Central memory CD8-positive, alpha-beta T cell (primary cell): ENCODE results near the gene PRMT7.
A peak's percentile ranks its signal among the peaks of the same experiment; 100 is the strongest.

ENCODE experiments used
- ATAC-seq: fragments of 150-1000 bp; cut with Tn5 transposase; replicated peaks from 2 replicates; pipeline ENCODE4 v1.10.0; 2022; ENCODE audit warnings: mild to moderate bottlenecking, moderate FRiP score, moderate number of reproducible peaks; ENCODE audit not compliant: poor library complexity, severe bottlenecking; ENCODE audit errors: extremely low read depth
- DNase-seq, 2 donors: peaks; one replicate each; pipeline ENCODE4 v3.0.0; 2021; ENCODE audit warnings: low spot score in 2 of 2
- H3K27ac Mint-ChIP-seq: one replicate; pipeline ENCODE4 v1.8.0; 2022; ENCODE audit warnings: low read depth, mild to moderate bottlenecking, moderate library complexity, mixed read lengths
- H3K27me3 Mint-ChIP-seq: one replicate; pipeline ENCODE4 v1.8.0; 2022; ENCODE audit warnings: mixed read lengths
- H3K36me3 Mint-ChIP-seq: one replicate; pipeline ENCODE4 v1.8.0; 2022; ENCODE audit warnings: mild to moderate bottlenecking, moderate library complexity, mixed read lengths; ENCODE audit not compliant: insufficient read depth
- H3K4me1 Mint-ChIP-seq: one replicate; pipeline ENCODE4 v1.8.0; 2022; ENCODE audit warnings: mixed read lengths
- H3K4me3 Mint-ChIP-seq: one replicate; pipeline ENCODE4 v1.8.0; 2022; ENCODE audit warnings: mild to moderate bottlenecking, moderate library complexity, mixed read lengths
- H3K9me3 Mint-ChIP-seq: one replicate; pipeline ENCODE4 v1.8.0; 2022; ENCODE audit warnings: mixed read lengths

The PRMT7 gene

DNA sequence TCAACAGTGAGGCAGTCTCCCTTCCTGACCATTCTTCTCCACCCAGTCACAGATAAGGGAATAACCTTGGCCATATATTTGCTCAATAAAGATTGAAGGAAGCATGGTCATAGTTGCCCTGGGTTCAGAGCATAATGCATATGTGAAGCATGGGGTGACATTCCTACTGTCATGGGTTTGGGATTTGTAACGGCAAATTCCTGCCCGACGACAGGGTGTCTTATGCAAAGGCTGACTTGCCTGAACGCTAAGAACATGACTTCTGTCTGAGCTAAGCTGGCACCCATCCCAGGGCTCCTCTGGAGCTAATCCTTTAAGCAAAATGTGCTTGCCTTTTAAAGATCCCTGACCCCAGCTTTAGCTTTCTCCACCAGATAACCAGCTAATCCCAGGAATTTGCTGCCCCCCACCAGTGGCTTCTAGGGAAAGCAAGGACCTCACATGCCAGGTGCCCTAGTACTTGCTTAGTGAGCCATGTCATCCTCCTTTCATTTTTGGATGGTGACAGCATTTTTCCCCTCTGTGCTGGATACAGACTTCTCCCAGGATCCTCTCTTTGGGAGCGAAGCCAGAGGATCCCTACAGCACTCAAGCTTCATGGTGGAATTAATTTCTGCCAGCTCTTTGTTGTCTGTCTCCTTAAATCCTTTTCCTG, 11.8 kb upstream of the PRMT7 start:
- H3K4me1 Mint-ChIP-seq: peaks cover 19% of the 10 kb centered on the region

DNA sequence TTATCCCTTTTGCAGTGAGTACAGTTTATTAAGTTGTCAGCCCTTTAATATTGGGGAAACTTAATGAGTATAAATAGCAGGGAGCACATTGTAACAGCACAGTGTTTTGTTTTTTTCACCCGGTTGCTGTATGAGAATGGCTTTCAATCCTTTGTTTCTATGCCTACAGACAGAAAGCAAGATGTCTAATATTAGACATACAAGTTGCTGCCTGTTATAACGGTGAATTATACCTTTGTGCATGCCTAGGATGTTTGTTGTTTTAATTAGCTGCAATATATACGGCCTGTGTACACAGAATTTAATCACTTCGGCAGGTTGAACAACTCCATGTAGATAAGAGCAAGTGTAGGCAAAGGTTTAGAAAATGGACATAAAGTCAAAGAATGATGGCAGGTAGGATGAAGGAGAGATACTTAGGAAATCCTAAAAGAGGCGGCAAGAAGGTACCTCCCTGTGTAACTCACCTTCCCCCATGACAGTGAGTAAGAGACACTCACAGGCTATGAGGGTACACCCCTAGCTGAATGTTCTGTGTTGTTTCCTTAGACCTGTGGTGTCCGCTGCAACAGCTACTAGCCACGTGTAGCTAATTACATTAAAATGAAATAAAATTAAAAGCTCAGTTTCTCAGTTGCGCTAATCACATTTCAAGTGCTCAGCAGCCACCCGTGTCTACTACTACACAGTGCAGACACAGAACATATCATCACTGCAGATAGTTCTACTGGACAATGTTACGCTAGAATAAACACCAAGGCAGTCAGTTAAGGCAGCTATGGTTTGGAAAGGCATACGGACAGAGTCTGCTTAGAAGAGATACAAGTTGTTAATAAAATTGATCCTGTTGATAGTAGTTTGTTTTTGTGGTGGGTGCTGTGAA, 11.0 kb upstream of the PRMT7 start:
- no peaks in the 10 kb centered on the region for H3K27me3 Mint-ChIP-seq
- DNase-seq: no peak
- H3K4me1 Mint-ChIP-seq: peaks cover 14% of the 10 kb centered on the region
- peaks cover 68% of the 10 kb centered on the region for H3K36me3 Mint-ChIP-seq
- H3K27ac Mint-ChIP-seq: no peak overlapping the region
- no peak overlapping the region for H3K4me3 Mint-ChIP-seq
- ATAC-seq: no peak
- no peaks in the 10 kb centered on the region for H3K9me3 Mint-ChIP-seq

More for the DNA sequence above, 11.8 kb upstream of the PRMT7 start:
- Mint-ChIP-seq H3K36me3 (peaks cover 63% of the 10 kb centered on the region), H3K27ac (no peak overlapping the region), H3K27me3 (no peaks in the 10 kb centered on the region), H3K9me3 (no peaks in the 10 kb centered on the region), H3K4me3 (no peak overlapping the region)
- ATAC-seq (no peak), DNase-seq (no peak)

DNA sequence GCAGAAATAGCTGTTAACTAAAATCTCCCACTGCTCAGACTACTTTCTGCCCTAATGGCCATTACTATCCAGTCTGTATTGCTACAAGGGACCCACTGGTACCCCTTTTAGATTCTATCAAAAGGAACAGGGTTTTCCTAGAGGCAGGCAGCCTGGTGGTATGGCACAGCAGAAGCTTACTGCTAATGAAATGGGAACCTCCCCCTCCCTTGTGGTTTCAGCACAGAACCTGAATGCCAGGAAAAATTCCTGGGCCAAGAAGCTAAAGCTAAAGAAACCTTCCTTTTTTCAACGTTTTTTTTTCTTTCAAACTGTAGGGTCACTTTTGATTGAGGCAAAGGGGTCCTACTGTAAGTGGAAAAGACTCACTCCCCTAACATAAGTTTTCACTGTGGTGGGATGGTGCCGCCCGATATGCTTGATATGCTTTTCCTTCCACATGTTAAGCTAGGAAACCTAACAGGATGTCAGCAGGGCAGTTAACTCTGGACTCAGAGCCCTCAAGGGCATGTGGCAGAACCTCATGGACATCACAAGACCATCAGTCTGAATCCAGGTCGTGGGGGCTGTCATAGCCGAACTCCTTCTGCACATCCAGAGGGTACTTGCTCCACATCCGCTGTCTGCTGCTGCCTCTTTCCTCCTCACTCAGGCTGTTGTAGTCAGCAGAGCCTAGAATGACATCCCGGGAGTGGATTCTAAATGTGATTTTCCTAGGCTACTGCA, 9.9 kb upstream of the PRMT7 start:
- peaks cover 14% of the 10 kb centered on the region for H3K4me1 Mint-ChIP-seq
- ATAC-seq: no peak
- peaks cover 78% of the 10 kb centered on the region for H3K36me3 Mint-ChIP-seq

DNA sequence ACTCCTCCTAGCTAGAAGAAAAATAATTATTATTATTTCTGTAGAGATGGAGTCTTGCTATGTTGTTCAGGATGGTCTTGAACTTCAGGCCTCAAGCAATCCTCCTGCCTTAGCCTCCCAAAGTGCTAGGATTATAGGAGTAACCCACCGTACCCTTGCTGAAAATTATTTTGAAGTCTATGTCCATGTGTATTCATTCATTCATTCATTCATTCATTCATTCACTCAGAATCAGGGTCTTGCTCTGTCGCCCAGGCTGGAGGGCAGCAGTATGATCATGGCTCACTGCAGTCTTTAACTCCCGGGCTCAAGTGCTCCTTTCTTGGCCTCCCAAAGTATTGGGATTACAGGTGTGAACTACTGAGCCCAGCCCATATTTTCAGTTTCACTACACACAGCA, 4.2 kb upstream of the PRMT7 start:
- Mint-ChIP-seq H3K9me3 (no peaks in the 10 kb centered on the region), H3K27me3 (no peaks in the 10 kb centered on the region), H3K36me3 (peaks cover 66% of the 10 kb centered on the region), H3K4me1 (peaks cover 22% of the 10 kb centered on the region), H3K4me3 (no peak overlapping the region), H3K27ac (no peak overlapping the region)
- ATAC-seq (no peak), DNase-seq (no peak)

More for the DNA sequence above, 9.9 kb upstream of the PRMT7 start:
- peak overlapping the region; percentile 87 for H3K27ac Mint-ChIP-seq
- no peaks in the 10 kb centered on the region for H3K27me3 Mint-ChIP-seq
- no peak for DNase-seq
- no peak overlapping the region for H3K4me3 Mint-ChIP-seq
- H3K9me3 Mint-ChIP-seq: no peaks in the 10 kb centered on the region

DNA sequence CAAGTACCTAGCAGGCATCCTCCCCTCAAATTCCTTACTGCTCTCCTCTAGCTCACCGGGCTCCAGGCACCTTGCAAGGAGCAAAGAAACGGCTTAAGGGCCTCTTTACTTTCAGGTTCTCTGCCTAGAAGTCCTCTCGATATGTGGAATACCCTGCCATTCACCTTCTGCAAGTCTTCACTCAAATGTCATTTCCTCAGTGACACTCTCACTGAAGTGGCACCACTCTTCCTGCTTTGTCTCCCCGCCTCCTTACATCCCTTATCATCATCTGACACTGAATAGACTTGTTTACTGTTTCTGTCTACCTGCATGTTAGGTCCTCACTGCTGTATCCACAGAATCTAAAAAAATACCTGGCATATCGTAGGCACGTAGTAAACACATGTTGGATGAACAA, 1.0 kb upstream of the PRMT7 start:
- ATAC-seq (no peak), DNase-seq (no peak)
- peaks cover 49% of the 10 kb centered on the region for H3K36me3 Mint-ChIP-seq
- peak overlapping the region; percentile 96 for H3K27ac Mint-ChIP-seq
- H3K4me1 Mint-ChIP-seq: peaks cover 40% of the 10 kb centered on the region
- H3K27me3 Mint-ChIP-seq: no peaks in the 10 kb centered on the region
- no peaks in the 10 kb centered on the region for H3K9me3 Mint-ChIP-seq
- peak overlapping the region; percentile 98 for H3K4me3 Mint-ChIP-seq

DNA sequence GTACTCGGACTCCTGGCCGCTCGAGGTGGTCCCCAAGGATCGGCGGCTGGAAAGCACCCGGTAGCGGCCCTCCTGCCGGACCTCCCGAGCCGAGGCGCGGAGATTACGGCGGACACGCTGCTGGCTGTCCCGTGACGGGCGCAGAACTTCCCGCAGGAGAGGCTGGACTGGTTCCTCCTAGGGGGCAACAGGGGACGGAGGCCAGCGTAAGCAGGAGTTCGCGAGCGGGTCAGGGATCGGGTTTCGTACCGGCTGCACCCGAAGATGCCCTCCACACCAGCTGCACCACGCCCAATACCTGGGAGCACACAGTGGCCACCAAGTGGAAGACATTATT, 414 bp upstream of the PRMT7 start:
- no peaks in the 10 kb centered on the region for H3K9me3 Mint-ChIP-seq
- H3K36me3 Mint-ChIP-seq: peaks cover 43% of the 10 kb centered on the region
- H3K4me3 Mint-ChIP-seq: peak overlapping the region; percentile 98
- no peaks in the 10 kb centered on the region for H3K27me3 Mint-ChIP-seq
- ATAC-seq: no peak
- DNase-seq: no peak
- peak overlapping the region; percentile 96 for H3K27ac Mint-ChIP-seq
- peaks cover 46% of the 10 kb centered on the region for H3K4me1 Mint-ChIP-seq

DNA sequence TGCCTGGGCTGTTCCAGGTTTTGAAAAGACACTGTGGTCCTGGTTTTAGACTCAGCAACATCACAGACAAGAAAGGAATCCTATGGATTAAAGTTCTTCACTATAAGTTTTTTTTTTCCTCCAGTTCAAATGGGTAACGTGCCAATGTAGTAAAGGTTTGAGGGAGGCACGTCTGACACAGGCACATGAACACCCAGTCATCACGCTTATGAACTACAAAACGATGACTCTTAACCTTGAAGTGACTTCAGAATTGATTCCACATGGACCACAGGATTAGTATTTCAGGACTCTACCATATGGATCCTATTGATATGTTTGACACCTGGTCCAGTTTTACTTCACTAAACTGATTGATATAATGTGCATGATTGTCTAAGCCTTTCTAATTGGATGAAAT, 2.3 kb downstream of the PRMT7 start:
- no peaks in the 10 kb centered on the region for H3K27me3 Mint-ChIP-seq
- ATAC-seq (no peak), DNase-seq (no peak)
- no peaks in the 10 kb centered on the region for H3K9me3 Mint-ChIP-seq
- no peak overlapping the region for H3K4me3 Mint-ChIP-seq
- no peak overlapping the region for H3K27ac Mint-ChIP-seq
- peaks cover 43% of the 10 kb centered on the region for H3K36me3 Mint-ChIP-seq
- peaks cover 52% of the 10 kb centered on the region for H3K4me1 Mint-ChIP-seq

DNA sequence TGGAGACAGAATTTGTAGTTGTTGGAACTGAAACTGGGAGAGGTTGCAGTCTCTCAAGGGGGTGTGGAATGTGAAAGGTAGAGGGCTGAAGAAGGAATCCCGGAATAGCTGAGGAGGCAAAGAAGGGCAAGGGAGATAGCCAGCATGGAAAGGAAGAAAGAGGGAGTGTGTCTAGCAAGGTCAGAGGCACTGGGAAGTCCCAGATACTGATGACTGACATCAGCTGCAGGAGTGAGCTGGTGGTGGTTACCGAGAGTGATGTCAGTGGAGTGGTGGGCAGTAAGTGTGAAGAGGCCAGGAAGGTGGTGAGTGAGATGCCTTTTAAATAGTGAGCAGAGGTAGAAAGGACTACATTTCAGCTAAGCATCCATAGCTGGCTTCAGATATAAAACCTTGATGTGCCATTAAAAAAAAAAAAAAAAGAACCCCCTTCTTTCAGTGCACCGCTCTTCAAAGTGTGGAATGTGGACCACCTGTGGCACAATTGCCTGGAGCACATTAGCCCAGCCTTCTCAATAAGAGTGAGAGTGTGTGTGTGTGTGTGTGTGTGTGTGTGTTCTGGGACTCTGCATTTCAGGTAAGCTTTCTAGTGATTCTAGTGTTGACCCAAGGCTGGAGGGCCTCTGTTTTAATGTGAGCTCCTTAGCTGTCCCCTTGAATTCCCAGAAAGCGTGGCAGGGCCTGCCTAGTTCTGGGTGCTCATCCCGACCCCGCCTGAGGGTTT, 8.5 kb downstream of the PRMT7 start:
- Mint-ChIP-seq H3K27ac (peak overlapping the region; percentile 20), H3K9me3 (no peaks in the 10 kb centered on the region), H3K27me3 (no peaks in the 10 kb centered on the region), H3K36me3 (peaks cover 41% of the 10 kb centered on the region), H3K4me3 (no peak overlapping the region), H3K4me1 (peaks cover 33% of the 10 kb centered on the region)
- ATAC-seq: no peak
- no peak for DNase-seq

DNA sequence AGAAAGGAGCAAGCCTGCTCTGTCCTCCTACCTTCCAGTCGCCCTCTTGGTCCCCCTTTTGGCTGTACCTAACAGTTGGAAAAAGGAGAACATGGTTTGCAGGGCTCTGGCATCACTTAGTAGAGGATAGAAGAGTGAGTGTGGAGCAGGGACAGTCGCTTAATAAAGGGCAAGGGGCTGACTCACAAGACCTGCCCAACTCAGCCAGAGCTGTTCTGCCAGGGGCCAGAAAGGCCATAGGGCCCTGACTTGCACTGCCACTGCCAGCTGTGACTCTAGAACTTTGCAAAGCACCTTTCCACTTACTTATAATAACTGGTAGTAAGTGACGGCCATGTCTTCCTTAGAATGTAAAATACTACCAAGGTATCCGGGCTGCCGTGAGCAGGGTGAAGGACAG, 13.5 kb downstream of the PRMT7 start:
- DNase-seq (no peak), ATAC-seq (no peak)
- Mint-ChIP-seq H3K4me3 (no peak overlapping the region), H3K27me3 (no peaks in the 10 kb centered on the region), H3K27ac (no peak overlapping the region), H3K36me3 (peaks cover 25% of the 10 kb centered on the region), H3K9me3 (no peaks in the 10 kb centered on the region), H3K4me1 (peaks cover 17% of the 10 kb centered on the region)

DNA sequence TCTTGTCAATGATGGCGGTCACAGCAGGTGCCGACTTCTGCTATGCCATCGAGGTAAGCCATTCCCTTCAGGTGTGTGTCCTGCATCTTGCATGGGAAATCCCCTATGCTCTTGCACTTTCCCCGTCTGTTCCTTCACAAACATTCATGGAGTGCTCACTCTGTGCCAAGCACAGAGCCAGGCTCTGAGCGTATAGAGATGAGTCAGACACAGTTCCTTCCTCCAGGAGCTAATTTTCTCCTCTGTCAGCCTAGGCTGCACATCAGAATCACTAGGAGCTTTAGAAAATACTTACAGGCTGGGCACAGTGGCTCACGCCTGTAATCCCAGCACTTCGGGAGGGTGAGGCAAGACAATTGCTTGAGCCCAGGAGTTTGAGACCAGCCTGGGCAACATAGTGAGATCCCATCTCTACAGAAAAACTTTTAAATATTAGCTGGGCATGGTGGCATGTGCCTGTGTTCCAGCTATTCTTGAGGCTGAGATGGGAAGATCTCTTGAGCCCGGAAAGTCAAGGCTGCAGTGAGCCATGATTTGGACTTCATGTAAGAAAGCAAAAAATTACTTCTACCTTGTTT, 14.1 kb downstream of the PRMT7 start:
- Mint-ChIP-seq H3K27me3 (no peaks in the 10 kb centered on the region), H3K27ac (no peak overlapping the region), H3K36me3 (peaks cover 22% of the 10 kb centered on the region), H3K9me3 (no peaks in the 10 kb centered on the region), H3K4me3 (no peak overlapping the region), H3K4me1 (peaks cover 13% of the 10 kb centered on the region)
- ATAC-seq (no peak), DNase-seq (no peak)

DNA sequence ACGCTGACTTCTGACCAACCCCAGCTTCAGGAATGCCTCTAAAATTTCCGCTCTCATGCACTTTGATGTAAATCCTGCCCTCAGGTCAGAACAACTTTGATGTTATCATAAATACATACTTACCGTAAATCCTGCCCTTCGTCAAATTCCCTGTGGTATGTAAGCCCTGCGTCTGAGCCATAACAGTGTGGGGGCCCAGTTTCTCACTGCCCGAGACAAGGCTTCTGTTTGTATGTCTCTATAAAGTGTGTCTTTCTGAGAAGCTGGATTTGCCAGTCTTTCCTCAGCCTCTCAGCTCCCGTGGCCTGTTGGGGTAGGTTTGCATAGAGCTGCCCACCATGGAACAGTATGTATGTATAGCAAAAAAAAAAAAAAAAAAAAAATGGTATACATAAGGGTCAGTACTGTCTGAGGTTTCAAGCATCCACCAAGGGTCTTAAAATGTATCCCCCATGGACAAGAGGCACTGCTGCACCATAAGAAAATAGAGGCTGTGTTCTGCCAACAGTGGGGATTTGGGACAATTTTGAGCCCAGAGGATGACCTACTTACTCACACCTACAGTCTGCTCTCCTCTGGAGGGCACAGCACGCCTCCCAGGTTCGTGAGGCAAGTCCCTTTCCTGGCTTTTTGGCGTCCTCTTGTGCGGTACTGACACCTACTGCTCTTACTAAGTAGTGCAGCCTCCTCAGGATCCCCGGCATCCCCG, 17.5 kb downstream of the PRMT7 start:
- Mint-ChIP-seq H3K27me3 (no peaks in the 10 kb centered on the region), H3K27ac (no peak overlapping the region), H3K4me1 (peaks cover 16% of the 10 kb centered on the region), H3K36me3 (peaks cover 27% of the 10 kb centered on the region), H3K9me3 (no peaks in the 10 kb centered on the region), H3K4me3 (no peak overlapping the region)
- ATAC-seq (peak; percentile 92), DNase-seq (peak; percentile 62 to 73)
